Measurements from ENCODE around the gene RBM17. TPM values are rescaled to one million over a fixed set of nuclear protein-coding genes. Genes with fewer than 3 reads are reported as not detected.

The RBM17 gene
- total and polyA plus RNA-seq, 10 of the 15 experiments (the other 5 are each of a cell fraction or from before 2014, with no cell fraction given): 28.4 to 181 (median 83.9) TPM

DNA sequence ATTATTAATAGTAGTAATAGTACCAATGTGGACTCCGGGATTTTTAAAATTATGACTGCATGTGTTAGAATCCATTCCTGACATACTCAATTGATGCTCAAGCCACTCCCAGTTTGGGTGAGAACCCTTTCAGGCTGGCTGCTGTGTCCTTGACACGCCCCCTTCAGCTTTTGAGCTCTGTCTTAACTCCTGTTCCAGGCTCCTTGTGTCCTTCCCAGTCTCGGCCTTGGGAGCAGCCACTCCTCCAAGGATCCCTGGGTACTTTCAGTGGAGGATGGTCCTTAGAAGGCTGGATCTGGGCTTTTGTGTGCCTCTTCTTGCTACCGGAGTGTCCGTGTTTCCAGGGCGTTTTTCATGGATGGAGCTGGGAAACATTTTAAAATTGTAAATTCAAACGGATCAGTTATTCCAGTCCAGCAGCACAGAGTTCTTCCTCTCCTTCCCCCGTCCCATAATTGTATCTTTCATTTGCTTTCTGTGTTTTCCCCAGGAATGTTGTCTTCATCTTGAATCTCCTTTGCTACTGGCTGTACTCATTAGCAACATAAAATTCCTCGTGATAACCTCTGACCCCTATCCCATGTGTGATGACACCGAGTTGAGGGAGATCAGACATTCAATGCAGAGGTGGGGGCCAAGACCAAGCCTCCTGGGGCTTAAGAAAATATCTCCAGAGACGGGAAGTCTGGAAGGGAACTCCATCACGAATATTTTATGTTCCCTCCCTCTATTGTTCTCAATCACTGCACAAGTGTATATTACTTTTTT, 73.9 kb downstream of the RBM17 start:
- CTCF ChIA-PET: interaction anchor here (1.0 to 2.9 kb wide), 8 partner anchors 11 to 246 kb away, joined by 3 to 32 read pairs (median 6); partner anchors contain the start of gene PFKFB3
- no peak for DNase-seq (ENCODE audit: low read depth, low spot score)
- Histone ChIP-seq H2AFZ (ENCODE audit: control insufficient read depth, low read depth, low read length) (peak overlapping the region; percentile 65), H3K9me3 (replicated peaks; ENCODE audit: control insufficient read depth, insufficient read depth, low read length) (no peaks in the 10 kb centered on the region), H3K79me2 (ENCODE audit: control insufficient read depth, insufficient read depth, low read length) (peaks cover 38% of the 10 kb centered on the region), H4K20me1 (ENCODE audit: control insufficient read depth, insufficient read depth) (no peaks in the 10 kb centered on the region; the same call in 1 of the 2 replicates), H3K36me3 (ENCODE audit: control insufficient read depth in 2 of 2, insufficient read depth in 2 of 2, low read length in 1 of 2) (no peaks in the 10 kb centered on the region; a peak in 2 of 4 replicates), H3K27ac (ENCODE audit: control insufficient read depth, insufficient read depth) (peak overlapping the region; percentile 40; the same call in 1 of the 2 replicates), H3K4me2 (ENCODE audit: control insufficient read depth, insufficient read depth) (peak overlapping the region; percentile 73), H3K9ac (ENCODE audit: control insufficient read depth, insufficient read depth, low read length) (no peak overlapping the region), H3K4me3 (0 out of 2 replicates have a peak overlapping the region, but pooled peaks have one; percentile 56), H3K4me1 (ENCODE audit: control insufficient read depth, insufficient read depth, low read length) (no peaks in the 10 kb centered on the region; the same call in 1 of the 2 replicates), H3K27me3 (replicated peaks in 1 of 2; ENCODE audit: control insufficient read depth in 2 of 2, insufficient read depth in 2 of 2, low read length in 1 of 2) (no peaks in the 10 kb centered on the region)
- no TSS peak for BruUV-seq (replicated peaks)
- no peak for FAIRE-seq
- in situ Hi-C loops (cut with MboI): no loop called here
- RAD21 ChIA-PET (ENCODE audit: unreplicated experiment): interaction anchor here (0.9 to 1.7 kb wide), 9 partner anchors 10 to 239 kb away, joined by 3 to 9 read pairs (median 3); partner anchors contain the start of gene PFKFB3
- no peak for ATAC-seq
- intact Hi-C loops (cut with micrococcal nuclease; ENCODE audit: unreplicated experiment): loop anchor here (2.0 kb wide), 1 partner anchor 40 kb away; the partner anchor contains the start of gene PFKFB3
- 65% methylated on average over 12 of the region's 12 CpGs for WGBS (ENCODE audit: insufficient coverage, insufficient replicate concordance, low lambda C conversion rate, missing lambda C conversion rate)
- POLR2A ChIA-PET: interaction anchor here (0.6 to 1.2 kb wide), 7 partner anchors 9 to 39 kb away, joined by 3 to 8 read pairs (median 3); partner anchors contain the start of gene PFKFB3
- SMC1A ChIA-PET (ENCODE audit: uncharacterized antibody, unreplicated experiment): interaction anchor here (1.0 to 2.5 kb wide), 6 partner anchors 10 to 239 kb away, joined by 3 to 11 read pairs (median 7); no protein-coding TSS in a partner anchor
- TF ChIP-seq PML (IDR thresholded peaks at IDR 0.05; ENCODE audit: low read length) (no peak), CUX1 (IDR thresholded peaks at IDR 0.05; ENCODE audit: insufficient replicate concordance, low read depth, low read length) (no peak), IRF5 (IDR thresholded peaks at IDR 0.05; ENCODE audit: borderline replicate concordance) (no peak), KLF5 (IDR thresholded peaks at IDR 0.05; ENCODE audit: partially characterized antibody) (no peak), IKZF2 (IDR thresholded peaks at IDR 0.05) (no peak), CBX5 (IDR thresholded peaks at IDR 0.05; ENCODE audit: low read depth) (no peak)
- TF ChIP-seq, protein P1, sequence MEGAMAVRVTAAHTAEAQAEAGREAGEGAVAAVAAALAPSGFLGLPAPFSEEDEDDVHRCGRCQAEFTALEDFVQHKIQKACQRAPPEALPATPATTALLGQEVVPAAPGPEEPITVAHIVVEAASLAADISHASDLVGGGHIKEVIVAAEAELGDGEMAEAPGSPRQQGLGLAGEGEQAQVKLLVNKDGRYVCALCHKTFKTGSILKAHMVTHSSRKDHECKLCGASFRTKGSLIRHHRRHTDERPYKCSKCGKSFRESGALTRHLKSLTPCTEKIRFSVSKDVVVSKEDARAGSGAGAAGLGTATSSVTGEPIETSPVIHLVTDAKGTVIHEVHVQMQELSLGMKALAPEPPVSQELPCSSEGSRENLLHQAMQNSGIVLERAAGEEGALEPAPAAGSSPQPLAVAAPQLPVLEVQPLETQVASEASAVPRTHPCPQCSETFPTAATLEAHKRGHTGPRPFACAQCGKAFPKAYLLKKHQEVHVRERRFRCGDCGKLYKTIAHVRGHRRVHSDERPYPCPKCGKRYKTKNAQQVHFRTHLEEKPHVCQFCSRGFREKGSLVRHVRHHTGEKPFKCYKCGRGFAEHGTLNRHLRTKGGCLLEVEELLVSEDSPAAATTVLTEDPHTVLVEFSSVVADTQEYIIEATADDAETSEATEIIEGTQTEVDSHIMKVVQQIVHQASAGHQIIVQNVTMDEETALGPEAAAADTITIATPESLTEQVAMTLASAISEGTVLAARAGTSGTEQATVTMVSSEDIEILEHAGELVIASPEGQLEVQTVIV (IDR thresholded peaks at IDR 0.05; ENCODE audit: borderline replicate concordance, partially characterized antibody): no peak
- TF ChIP-seq, protein P2, sequence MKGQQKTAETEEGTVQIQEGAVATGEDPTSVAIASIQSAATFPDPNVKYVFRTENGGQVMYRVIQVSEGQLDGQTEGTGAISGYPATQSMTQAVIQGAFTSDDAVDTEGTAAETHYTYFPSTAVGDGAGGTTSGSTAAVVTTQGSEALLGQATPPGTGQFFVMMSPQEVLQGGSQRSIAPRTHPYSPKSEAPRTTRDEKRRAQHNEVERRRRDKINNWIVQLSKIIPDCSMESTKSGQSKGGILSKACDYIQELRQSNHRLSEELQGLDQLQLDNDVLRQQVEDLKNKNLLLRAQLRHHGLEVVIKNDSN (IDR thresholded peaks at IDR 0.05; ENCODE audit: borderline replicate concordance, extremely low read length, insufficient read depth, low read depth, low read length): no peak
- TF ChIP-seq, protein P3, sequence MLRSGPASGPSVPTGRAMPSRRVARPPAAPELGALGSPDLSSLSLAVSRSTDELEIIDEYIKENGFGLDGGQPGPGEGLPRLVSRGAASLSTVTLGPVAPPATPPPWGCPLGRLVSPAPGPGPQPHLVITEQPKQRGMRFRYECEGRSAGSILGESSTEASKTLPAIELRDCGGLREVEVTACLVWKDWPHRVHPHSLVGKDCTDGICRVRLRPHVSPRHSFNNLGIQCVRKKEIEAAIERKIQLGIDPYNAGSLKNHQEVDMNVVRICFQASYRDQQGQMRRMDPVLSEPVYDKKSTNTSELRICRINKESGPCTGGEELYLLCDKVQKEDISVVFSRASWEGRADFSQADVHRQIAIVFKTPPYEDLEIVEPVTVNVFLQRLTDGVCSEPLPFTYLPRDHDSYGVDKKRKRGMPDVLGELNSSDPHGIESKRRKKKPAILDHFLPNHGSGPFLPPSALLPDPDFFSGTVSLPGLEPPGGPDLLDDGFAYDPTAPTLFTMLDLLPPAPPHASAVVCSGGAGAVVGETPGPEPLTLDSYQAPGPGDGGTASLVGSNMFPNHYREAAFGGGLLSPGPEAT (IDR thresholded peaks at IDR 0.05; ENCODE audit: low read depth): no peak
